ENCODE data around the gene OOSP1.

DNA sequence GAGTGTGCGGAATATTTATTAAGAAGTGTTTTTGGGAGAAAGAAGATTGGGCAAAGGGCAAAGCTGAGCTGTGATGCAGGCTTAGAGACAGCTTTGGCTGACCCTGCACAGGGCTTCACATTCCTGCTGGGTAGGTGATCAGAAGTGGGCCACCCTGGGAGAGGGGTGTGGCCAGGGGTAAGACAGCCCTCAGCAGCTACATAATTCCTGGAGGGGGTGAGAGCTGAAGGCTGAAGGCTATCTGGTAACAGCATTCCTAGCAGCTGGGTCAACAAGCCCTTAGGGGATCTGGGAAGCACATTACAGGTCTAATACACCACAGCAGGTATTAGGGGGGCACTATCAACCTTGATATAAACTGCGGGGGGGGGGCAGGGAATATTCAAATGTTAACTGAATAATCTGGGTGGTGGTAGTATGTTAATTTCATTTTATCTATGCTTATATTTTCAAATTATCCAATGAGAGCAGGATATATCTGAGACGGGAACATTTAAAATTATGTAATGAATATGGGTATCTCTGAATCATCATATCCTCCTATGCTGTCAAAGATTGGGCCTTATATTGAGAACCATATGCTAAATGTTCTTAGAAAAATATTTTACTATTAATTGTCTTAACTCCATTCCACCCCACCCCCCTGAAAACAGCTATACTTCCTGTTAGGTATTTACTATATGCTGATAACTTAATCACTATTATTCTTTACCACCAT lies 5.9 kb downstream of the OOSP1 start:
- TF ChIP-seq, protein P1, sequence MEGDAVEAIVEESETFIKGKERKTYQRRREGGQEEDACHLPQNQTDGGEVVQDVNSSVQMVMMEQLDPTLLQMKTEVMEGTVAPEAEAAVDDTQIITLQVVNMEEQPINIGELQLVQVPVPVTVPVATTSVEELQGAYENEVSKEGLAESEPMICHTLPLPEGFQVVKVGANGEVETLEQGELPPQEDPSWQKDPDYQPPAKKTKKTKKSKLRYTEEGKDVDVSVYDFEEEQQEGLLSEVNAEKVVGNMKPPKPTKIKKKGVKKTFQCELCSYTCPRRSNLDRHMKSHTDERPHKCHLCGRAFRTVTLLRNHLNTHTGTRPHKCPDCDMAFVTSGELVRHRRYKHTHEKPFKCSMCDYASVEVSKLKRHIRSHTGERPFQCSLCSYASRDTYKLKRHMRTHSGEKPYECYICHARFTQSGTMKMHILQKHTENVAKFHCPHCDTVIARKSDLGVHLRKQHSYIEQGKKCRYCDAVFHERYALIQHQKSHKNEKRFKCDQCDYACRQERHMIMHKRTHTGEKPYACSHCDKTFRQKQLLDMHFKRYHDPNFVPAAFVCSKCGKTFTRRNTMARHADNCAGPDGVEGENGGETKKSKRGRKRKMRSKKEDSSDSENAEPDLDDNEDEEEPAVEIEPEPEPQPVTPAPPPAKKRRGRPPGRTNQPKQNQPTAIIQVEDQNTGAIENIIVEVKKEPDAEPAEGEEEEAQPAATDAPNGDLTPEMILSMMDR (IDR thresholded peaks at IDR 0.05): no peak
- no peak for TF ChIP-seq POLR2A (IDR thresholded peaks at IDR 0.05)
